NOMO-1 treated with DMSO at 0.1 percent for 48 hours (cell line): Measurements from ENCODE around the gene KLHL21.
A peak's percentile ranks its signal among the peaks of the same experiment; 100 is the strongest.

ENCODE experiments used
- DNase-seq: peaks from one replicate; lab custom pipeline; 2025; ENCODE audit not compliant: unreplicated experiment; lab: John Stamatoyannopoulos, UW

The KLHL21 gene

GRCh38 chr1:6557597-6557996, 45.1 kb downstream of the KLHL21 start:
- no peak for DNase-seq

- DNase-seq: no peak
Observed at GRCh38 chr1:6554907-6555778, 47.5 kb downstream of the KLHL21 start, which contains the start of gene TAS1R1. TSS of gene TAS1R1 (plus strand) at chr1:6555307. CDS start at chr1:6555374, 67 bp downstream.

GRCh38 chr1:6554031-6554906, 48.4 kb downstream of the KLHL21 start, which contains the start of gene NOL9:
TSS of gene NOL9 (minus strand) at chr1:6554513. CDS start at chr1:6554502, 11 bp downstream.
- DNase-seq: peak; percentile 86

- no peak for DNase-seq
Observed at GRCh38 chr1:6547301-6547700, 55.4 kb downstream of the KLHL21 start.

- no peak for DNase-seq
Observed at GRCh38 chr1:6546326-6546725, 56.3 kb downstream of the KLHL21 start.

- no peak for DNase-seq
Observed at GRCh38 chr1:6545276-6546112, 57.2 kb downstream of the KLHL21 start.

- no peak for DNase-seq
Observed at GRCh38 chr1:6544831-6545230, 57.8 kb downstream of the KLHL21 start.
